CD4-positive, alpha-beta T cell treated with Interleukin-10 for 1 hour (primary cell): Measurements from ENCODE around the gene ATP5ME.

Experiments
- DNase-seq: peaks from one replicate; pipeline ENCODE4 v3.0.0-alpha.2; 2020

ATP5ME gene

DNA sequence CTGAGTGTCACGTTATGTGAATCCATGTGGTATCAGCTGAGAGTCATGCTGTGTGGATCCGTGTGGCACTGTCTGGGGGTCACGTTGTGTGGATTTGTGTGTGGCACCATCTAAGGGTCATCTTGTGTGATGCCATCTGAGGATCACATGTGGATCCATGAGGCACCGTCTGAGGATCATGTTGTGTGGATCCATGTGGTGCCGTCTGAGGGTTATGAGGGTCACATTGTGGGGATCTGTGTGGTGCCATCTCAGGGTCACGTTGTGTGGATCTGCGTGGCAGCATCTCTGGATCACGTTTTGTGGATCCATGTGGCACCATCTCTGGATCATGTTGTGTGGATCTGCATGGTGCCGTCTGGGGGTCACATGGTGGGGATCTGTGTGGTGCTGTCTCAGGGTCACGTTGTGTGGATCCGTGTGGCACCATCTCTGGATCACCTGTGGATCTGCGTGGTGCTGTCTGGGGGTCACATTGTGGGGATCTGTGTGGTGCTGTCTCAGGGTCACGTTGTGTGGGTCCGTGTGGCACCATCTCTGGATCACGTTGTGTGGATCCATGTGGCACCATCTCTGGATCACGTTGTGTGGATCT, 41.8 kb downstream of the ATP5ME start:
- DNase-seq = no peak

GRCh38 chr4:630656-631055, 43.4 kb downstream of the ATP5ME start:
- no peak for DNase-seq

GRCh38 chr4:629915-630641, 44.0 kb downstream of the ATP5ME start:
- no peak for DNase-seq

GRCh38 chr4:629636-629914, 44.5 kb downstream of the ATP5ME start:
- no peak for DNase-seq

GRCh38 chr4:628821-629635, 45.0 kb downstream of the ATP5ME start:
- no peak for DNase-seq

DNA sequence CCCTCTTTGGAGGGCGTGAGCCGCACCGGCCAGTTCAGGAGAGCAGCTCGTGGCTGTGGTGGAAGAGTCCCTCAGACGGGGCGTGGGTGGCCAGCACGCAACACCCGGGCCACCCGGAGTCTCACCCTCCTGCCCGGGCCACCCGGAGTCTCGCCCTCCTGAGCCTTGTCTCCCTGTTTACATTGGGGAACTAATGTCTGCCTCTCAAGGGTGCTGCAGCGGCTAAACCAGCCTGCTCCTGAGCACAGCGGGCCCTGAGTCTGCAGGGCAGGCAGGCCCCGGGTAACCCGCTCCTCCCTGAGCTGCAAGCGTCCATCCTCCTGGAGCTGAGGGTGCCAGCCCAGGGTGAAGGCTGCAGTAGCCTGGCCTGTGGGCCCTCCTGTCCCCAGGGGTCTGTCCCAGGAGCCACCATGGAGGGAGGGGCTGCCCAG, 45.8 kb downstream of the ATP5ME start:
- DNase-seq = no peak

DNA sequence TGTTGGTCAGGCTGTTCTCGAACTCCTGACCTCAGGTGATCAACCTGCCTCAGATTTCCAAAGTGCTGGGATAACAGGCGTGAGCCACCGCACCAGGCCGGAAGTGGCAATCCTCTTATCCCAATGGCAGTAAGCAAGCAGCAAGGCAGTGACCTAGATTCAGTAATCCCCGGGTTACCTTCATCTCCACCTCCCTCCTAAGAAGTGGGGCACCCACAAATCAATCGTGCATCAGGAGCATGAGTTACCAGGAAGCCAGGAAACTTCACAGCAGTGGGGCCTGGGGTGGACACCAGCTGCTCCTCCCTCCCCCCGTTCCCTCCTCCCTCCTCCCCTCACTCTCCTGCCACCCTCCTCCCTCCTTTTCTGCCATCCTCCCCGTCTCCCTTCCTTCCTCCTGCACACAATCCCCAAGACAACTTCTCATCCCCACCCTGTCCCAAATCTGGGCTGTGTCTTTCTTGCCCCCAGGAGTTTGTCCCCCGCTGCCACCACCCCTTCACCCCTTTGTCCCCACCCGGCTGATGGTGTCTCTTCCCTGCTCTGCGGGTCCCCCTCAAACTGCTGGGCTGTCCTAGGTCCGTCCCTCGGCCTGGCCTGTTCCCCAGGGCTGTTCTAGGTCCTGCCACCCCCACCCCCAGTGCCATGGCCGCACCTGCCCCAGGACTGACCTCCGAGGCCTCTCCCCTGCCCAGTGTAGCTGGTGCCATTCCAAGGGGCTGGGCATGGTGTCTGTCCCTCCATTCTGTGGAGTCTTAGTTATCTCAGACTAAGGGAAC, 46.5 kb downstream of the ATP5ME start:
- DNase-seq = no peak

- no peak for DNase-seq
Observed at GRCh38 chr4:626201-627091, 47.6 kb downstream of the ATP5ME start.

- no peak for DNase-seq
Observed at GRCh38 chr4:625631-626161, 48.4 kb downstream of the ATP5ME start.

DNA sequence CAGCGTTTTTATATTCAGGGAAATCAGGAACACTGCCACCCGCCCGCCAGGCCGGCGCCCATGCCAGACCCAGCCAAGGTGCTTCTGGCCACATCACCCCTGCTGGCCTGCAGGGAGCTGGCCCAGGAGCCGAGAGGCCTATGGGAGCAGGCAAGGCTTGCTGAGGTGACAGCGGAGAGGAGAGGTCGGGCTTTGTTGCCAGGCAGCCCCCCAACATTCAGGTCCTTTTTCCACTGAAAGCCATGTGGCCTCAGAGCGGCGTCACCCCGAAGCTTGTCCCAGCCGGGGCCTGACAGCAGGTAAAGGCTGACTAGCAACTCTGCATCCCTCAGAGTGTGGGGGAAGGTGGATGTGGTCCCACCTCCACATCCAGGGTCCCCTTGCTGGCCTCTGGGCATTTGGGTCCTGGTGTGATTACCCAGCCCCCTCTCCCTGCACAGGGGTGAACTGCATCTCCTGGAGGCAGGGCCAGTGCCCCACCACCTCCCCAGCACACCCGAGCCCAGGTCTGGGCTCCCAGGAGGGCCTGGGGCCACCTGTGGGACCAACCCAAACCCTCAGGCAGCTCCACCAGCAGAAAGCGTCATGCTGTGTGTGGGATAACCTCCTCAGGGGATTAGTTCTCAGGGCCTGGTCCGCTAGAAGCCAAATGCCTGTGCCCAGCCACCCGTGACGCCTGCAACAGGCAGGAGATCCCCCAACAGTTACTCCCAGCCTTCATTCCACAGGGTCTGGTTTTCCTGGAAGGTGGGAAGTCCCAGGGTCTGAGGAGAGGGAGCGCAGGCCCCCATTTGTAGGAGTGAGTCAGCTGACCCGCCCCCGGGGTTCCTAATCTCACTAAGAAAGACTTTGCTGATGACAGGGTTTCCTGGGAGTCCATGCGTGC, 49.1 kb downstream of the ATP5ME start, which contains the start of gene PDE6B:
TSS of gene PDE6B (plus strand) at position 869 of the 886 bp plus-strand sequence. CDS start 54 bp downstream, outside the sequence.
- DNase-seq = no peak

GRCh38 chr4:623914-624566, 50.0 kb downstream of the ATP5ME start:
- DNase-seq = no peak

DNA sequence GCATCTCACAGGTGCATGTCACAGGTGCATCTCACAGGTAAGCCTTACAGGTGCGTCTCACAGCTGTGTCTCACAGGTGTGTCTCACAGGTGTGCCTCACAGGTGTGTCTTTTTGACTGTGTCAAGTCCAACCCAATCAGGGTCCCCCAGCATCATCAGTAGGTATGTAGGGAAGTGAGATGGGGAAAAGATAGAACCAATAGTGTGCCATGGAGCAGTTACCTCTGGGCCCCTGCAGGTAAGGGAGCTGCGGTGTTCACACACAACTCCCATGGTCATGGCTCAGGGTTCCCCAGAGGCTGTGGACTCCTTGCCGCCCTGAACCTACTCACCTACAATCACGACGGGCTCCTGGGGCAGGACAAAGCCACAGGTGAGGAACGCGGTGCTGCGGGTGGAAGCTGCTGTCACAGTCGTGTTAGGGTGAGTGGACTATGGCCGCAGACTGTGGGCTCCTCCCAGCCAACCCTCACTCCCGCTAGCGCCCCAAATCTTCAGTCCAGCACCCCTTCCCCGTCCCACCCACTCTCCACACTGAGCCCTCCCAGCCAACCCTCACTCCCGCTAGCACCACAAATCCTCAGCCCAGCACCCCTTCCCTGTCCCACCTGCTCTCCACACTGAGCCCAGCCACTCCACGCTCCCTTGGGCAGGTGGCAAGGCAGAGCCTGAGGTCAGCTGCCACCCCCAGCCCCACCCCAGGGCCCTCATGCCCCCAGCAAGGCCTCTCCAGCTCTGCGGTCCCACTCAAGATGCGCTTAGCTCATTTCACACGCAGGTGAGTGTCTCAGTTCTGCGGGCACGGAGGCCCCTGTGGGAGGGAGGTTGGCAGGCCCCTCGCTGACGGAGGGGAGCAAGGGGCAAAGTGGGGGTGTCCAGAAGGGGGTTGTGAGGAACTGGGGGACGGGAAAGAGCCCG, 50.8 kb downstream of the ATP5ME start:
- no peak for DNase-seq
